HG03103 (cell line): ENCODE data around the gene AMMECR1.

Source experiments
- ATAC-seq: cut with Tn5 transposase; IDR thresholded peaks from one replicate; pipeline ENCODE4 v1.9.1; 2021; ENCODE audit warnings: low read depth; ENCODE audit not compliant: unreplicated experiment

Gene AMMECR1

DNA sequence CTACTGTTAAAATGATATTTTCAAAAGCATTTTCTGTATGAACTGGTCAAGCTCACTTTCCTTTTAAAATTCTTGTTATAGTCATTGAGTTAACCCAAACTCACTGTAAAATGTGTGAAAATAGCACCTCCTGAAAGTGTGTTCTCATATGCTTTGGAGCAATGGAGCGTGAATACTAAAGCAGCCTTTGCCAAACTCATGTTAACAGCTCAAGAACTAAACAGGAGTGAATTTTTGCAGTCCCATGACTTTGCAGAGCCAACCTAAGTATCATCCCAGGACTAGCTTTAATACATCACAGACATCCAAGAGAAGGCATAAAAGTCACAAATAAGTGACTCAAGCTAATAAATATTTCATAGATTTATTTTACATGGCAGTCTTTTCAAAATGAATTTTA lies 2.3 kb downstream of the AMMECR1 start:
- no peak for ATAC-seq

DNA sequence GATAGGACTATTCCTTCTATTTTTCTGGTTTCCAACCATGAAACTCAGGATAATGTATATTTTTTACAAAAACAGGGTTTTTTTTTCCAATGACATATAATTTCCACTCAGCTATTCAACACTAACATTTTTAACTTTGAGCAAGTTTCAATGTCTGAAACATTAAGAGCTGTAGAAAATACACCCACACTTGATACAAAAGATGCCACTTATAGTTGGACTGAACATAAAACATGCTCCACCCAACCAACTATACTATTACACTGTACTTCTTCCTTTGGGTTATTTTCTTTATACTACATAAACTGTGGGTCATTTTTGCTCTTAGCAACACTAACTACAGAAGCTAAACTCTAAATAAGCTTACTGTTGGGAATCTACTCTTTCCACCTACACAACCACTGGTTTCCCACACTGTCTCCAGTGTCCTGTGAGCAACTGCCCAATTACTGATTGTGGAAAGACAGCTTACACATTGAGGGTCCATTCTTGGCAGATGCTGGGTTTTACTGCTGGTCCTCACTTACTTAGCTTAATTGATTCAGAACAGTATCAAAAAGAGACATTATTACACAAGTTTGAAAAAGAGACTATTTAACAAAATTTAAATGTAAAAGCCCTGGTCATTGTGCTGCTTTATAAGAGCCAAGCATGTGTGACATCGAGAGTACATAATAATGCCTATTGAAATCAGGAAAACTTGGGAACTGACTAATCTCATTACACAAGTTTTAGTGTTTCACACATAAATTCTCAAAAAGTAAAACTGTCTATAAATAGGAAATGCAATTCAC lies 6.3 kb downstream of the AMMECR1 start:
- ATAC-seq: no peak

DNA sequence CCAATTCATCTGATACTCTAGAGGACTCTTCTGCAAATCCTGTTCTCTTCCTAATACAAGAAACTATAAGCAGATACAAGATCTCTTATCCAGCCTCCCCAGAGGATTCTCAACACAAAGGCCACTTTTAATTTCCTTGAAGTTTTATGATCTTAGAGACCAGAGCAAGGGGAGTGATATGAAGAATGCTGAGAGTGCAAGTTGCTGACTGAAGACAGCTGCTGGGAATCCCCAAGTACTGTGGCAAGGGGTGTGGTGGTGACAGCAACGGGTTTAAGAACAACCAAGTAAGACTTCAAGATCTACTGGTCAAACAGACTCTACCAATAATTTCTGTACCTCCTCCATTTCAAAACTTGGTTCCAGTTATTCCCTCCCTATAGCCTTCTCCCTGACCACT lies 7.0 kb downstream of the AMMECR1 start:
- peak; percentile 69 for ATAC-seq

DNA sequence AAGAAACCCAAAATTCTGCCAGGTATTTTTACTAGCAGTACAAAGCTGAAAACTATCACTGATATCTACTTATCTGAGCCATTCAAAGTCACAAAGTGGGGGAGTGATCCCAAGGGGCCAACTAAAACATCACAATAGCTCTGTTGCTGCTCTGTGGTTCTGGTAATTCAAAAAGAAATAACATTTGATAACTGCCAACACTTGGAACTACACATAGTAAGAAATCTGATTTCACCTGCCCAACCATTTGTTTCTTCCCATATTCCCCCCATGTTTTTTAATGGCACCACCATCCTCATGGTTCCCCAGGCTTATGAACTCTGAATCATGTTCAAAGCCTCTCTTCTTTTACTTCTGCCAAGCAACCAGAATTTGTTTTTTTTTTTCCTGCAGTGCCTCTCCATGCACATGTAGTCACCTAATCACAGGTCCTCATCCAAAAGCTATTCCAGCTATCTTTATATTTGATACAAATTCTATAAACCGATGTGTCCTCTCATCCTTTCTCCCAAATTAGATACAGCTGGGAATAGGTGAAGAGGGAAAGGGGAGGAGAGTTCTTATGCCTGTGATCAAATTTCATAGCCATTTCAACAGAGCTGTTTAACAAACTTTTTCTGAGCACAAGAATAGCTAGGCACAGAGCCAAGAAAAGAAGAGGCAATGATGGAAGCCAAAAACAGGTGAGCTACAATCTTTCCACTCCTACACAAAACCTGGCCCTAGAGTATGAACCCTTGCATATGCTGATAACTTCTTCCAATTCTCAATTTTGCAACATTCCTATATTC lies 7.7 kb downstream of the AMMECR1 start:
- ATAC-seq: no peak

DNA sequence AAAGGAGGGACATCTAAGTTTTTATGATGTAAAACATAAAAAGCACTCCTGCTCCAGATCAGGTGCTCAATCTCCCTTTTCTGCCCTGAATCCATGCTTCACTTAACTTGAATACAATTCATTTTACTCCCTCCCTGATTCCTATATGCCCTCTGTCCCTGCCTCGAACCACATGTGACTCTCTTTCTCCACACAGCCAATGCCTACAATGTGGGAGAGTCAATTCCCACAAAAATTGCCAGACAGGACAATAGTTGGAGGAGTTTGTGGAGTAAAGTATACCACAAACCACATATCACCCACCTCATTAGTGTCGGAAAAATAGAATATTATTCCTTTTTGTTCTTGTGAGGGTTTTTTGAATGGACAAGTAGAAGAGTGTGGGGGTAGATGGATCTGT lies 9.7 kb downstream of the AMMECR1 start:
- no peak for ATAC-seq

DNA sequence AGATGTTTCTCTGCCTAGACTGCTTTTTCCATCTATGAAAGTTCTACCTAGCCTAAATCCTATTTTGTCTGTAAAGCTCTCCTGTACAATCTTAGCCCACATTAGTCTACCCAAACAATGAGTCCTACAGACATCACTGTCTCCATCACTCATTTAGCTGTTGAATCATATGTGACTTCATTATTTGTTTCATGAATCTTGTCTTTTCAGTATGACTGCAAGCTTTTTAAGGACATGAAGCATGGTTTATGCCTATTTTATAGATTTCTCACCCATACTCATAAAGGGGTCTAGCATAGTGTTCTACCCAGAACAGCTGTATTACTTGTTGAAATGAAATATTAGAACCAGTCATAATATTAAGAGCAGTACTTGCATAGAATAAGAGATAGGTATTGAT lies 13.0 kb downstream of the AMMECR1 start:
- ATAC-seq: no peak

DNA sequence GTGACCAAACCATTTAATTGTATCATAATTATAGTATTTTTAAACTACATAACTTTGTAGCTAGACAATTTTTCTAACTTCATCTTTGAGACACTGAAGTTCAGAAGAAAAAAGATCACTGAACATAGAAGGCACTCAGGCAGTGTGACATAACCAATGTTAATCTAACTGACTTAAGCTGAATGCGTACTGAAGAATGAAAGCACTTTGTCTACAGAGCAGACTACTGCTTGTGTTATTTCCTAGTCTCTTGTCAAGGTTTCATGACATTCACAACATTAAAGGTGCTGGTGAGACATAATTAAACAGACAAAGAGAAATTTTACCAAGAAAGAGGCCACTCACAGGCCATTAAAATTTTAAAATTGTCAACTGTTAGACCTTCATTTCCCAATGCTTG lies 13.5 kb downstream of the AMMECR1 start:
- ATAC-seq: no peak

DNA sequence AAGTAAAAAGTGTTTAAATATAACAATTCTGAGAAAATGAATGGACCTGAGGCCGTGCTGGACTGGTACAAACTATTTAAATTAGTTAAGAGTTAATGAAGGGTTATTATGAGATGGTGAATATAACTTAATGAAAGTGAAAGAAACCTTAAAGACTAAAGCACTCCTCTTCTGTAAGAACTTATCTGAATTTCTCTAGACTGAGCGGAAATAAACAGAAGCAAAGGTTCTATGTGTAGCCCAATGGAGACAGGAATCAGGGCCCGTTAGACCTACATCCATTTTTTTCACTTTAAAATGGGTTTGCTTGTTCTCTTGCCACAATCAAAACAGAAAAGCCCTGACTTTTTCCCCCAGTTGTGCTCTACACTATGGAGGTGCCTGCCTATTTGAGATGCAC lies 14.9 kb downstream of the AMMECR1 start:
- no peak for ATAC-seq

DNA sequence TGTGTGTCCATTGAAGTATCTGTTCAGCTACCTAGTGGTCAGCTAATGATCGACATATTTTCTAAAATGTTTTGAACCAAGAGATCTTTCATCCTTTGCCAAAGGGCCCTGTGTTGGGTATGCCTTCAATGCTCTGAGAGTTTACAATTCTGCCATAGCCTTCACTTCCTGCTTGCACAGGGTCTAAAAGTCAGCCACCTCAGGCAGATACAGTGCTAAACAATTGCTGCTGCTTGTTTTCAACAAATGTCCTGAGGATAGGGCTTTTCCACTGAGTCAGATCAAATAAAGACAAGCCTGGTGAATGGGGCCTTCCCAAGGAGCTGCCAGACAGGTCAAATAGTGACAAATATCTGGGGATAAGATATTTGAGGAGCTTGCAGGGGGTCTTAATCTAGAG lies 16.7 kb downstream of the AMMECR1 start:
- no peak for ATAC-seq

DNA sequence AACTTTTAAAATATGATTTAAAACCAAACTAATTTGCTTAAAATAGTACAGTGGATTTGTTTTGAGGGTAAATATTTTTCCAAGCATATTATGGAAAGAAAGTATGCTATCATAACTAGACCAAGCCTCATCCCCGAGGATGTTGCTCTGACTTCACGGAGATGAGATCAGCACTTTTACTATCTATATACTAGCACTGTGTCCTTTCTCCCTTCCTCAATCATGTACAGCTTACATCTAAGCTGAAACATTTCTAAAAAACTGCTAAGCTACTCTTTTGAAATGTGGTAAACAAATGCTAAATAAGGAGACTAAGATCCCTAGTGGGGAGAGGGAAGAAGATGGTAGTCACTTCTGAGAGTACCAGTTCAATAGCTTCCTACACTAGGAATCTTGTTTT lies 23.8 kb downstream of the AMMECR1 start:
- no peak for ATAC-seq

DNA sequence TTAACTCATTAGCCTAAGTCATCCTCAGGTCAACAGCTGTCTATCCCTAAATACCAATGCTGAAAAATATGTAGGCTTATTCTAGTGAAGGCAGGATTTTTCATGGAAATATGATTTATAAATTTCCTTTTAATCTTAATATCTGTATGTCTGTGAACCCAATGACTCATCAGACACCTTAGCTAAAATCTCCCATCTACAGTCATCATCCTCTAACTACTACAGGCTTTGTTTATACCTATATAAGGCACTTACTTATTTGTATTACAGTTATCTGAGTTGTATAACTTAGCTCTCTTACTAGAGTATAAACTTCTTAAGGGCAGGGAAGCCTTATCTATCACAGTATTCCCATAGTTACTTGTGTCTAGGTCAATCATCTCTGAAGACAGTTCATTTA lies 24.2 kb downstream of the AMMECR1 start:
- ATAC-seq: no peak

DNA sequence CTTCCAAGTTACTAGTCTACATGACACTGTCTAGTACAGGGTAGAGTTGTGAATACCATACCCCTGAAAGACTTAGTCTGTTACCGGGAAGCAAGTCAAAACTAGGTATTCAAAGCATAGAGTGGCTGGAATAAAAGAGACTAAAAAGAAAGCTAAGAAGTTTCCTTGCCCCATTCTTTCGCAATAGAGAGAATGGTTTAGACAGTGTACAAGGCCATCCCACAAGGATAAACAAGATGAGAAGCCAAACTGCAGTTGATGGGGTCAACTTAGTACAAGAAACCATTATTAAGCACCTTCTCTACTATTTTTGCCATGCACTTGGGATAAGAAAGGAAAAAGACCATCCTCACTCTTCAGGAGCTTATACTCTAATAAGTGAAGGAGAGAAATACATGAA lies 30.3 kb downstream of the AMMECR1 start:
- ATAC-seq: no peak

DNA sequence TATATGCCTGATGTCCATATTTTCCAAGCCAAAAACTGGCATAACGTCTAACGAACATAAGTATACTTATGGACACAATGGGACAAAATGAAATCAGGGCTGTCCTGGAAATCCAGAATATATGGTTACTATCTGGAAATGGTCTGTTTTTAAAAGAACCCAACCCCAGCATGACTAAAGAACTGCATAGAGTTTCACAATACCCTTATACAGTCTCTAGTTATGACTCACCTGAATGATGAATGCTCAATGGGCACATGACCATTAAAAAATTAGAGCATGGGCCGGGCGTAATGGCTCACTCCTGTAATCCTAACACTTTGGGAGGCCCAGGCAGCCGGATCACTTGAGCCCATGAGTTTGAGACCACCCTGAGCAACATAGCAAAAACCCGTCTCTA lies 31.8 kb downstream of the AMMECR1 start:
- no peak for ATAC-seq

DNA sequence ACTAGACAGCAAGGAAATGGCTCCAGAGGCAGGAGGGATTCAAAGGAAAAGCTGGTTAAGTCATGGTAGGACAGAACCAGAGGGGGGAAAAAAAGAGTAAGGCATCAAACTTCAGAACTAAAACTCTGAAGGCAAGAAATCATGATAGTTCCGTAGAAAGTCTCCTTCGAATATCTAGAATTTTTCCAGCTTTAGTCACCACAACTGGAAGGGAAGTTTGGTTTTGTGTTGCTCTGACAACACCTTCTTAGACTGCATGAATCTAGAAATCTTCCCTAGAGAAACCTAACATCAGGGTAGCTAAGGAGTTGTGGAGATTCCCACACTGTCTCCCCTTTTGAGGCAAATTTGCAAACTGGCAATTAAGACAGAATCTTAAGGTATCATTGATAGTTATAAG lies 33.7 kb downstream of the AMMECR1 start:
- ATAC-seq: no peak

DNA sequence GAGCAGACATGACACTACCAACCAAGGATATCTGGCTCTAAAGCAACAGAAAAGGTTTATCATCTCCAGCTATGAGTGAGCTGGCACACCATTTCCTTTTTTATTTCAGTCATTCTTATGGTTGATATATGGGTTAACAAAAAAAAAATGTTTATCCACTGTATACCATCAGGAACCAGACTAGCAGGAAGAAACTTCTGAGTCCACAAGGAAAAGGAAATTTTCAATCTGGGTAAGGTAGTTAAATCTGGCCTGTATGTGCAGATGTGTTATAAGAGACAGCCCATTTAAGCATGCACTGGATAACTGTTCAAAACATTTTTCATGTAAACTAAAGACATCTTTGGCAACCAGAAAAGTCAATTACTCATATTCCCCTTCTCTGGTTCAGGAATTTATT lies 35.0 kb downstream of the AMMECR1 start:
- ATAC-seq: no peak

DNA sequence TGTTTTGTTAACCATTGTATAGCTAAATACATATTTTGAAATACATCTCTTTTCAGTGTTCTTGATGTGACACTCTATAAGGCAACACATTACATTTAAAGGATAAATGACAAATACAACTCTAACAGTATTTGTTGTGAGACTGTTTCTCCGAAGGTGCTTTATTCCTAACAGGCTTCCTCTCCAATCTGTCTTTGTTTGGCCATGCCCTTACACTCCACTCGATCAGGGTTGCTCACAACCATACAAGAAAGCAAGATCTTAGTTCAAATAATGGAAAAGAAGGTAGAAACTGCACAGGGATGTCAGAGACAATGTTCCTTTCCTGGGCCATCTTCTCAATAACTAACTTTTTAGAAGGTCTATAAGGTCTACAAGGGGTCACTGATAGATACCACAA lies 36.5 kb downstream of the AMMECR1 start:
- no peak for ATAC-seq

DNA sequence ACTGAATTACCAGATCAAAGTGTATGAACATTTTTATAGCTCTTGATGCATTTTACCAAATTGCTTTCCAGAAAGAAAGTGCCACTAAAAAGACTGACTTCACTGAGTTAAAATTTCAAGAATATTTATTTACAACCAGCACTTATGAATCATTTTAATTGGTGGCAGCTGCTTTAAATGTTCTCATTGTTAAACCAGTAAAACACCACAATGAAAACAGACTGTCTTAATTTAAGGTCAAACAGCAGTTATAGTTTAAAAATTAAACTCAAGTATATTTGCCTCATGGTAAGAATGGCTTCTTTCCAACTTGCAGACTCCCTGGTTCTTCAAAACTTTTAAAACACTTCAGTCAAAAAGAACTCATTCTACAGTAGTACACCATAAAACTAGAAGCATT lies 36.9 kb downstream of the AMMECR1 start:
- ATAC-seq: no peak

DNA sequence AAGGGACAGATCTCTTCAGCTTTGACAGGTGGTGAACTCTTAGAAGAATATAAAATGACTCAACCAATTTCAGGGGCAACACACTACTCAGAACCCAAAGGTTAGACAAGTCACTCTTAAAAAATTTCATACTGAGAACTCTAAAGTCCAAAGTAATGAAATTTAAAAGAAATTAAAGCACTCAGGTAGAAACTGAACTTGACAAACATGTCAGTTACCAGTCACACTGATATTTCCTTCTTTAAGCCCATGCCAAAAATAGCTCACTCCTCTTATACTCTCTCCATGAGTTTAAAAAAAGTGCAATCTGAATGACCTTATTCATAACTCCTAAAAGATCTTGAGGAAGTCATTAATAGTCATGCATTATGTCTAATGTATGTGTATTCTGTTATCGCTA lies 40.3 kb downstream of the AMMECR1 start:
- no peak for ATAC-seq

DNA sequence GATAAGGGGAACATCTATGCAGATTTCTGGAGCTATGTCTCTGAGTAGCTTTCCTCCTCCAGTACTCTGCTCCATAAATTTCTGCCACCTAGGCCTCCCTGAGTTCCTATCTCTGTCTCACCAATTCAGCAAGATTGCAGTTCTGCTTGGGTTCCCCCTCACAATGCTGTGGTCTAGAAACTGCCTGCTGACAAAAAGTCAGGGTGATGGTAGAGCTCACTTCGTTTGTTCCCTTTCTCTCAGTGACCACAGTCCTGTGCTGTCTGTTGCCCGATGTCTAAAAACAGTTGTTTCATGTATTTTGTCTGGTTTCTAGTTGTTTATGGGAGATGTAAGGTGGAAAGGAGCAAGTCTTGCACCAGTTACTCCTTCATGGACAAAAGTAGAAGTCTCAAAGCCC lies 41.1 kb downstream of the AMMECR1 start:
- peak; percentile 95 for ATAC-seq

DNA sequence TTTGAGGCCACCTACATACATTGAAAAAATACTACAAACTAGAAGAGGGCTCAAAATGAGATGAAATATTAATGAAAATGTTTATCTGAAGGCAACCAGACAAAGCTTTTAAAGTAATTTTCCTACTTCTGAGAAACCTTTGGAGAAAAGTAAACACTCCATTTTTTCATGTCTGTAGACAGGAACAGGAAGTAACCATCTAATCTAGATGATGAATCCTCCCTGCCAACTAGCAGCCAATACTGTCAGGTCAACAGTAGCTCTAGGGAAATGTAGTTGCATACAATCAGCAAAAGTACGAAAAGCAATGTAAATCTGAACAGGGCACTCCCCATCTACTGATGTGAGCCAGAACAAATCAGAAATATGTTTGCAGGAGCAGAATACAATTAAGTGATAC lies 49.0 kb downstream of the AMMECR1 start:
- ATAC-seq: no peak

DNA sequence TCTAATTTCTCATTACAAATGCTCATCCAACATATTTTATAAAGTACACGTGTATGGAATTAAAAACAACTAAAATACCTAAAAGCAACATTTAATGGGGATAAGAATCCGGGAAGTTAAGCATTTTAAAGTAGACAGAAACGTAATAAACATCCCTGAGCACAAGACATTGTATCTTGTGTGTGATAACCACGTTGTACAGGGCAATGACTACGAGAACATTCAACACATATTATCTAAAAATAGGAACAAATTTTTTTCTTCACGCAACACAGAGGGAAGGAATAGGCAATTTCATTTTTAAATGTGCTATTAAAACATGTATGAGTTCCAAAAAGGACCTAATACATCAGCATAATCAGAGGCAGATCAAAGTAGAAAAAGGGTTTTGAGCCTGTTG lies 49.5 kb downstream of the AMMECR1 start:
- ATAC-seq: no peak

DNA sequence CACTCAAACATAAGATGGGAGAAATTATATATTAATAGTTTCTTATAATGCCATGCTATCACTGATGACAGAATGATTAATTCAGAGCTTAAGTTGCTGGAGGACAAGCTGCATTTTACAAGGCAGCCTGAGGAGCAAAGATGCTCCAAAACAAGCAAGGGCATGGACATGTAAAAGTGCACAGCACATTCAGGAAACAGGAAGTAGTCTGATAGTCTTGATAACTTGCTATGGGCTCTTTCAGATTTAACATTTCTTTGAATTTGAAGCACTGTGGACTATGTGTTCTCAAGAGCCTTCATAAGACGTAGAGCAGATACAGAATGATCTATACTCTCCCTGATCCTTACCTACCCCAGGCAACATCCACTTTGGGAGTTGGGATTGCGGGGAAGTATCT lies 50.0 kb downstream of the AMMECR1 start:
- ATAC-seq: no peak
